Lung microvascular endothelial cell (primary cell): ENCODE results near the gene NIM1K. TPM values are rescaled to one million over a fixed set of nuclear protein-coding genes. Genes with fewer than 3 reads are reported as not detected.
"Not testable (repeated sequence)": the region's sequence is repeated elsewhere in the genome, so short reads cannot be mapped to it uniquely, and the experiment has no call there.

Experiments
- DNase-seq, 2 donors: peaks; one replicate each; pipeline versions ENCODE4 v3.0.0 to v3.0.0-alpha.2; 2010; ENCODE audit warnings: low read depth in 2 of 2
- total RNA-seq: library from RNA; depleted of rRNA; stranded (reverse); fragments of >200 nt; gene quantifications from 2 replicates; pipeline ENCODE4 v1.2.1, GENCODE V29; 2014

The NIM1K gene
- total RNA-seq, 1 donor from 2014 or later, result not detected

DNA sequence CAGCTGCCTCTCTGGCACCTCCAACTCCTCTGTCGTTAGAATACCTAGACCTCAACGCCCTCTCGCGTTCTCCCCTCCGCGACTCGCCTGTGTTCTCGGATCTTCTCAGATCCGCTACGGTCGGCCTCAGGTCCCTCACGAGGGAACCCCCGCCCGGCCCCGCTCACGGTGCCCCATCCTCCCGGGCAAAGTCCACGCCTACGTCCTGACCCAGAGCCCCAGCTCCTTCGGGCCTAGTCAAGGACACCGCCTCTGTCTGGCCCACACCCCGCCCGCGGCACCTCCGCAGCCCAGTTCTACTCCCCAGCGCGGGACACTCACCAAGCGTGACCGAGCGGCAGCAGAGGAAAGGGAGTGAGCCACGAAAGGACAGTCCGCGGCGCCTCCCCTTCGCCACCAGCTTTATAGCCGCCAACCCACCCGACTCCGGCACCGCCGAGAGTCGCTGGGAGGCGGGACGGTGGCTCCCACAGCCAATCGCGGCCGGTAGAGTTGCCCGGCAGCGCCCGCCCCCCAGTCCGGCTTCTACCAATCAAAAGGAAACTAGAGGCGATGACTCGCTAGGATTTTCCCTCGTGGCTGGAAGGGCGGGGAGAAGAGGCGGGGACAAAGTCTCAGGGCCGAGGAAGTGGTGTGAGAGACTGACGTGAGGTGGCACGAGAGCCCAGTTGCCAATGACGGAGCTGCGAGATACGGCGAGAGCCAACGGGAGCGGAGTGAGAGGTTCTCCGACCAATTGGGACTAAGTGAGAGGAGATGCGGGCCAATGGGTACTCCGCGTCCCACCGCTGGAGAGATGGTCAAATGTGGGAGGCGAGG, 121.2 kb downstream of the NIM1K start, which contains the start of gene HMGCS1:
HMGCS1 (minus strand) TSS at position 378 of the 819 bp plus-strand sequence. CDS start 14,447 bp downstream, outside the sequence.
- DNase-seq, result peak; percentile 100

DNA sequence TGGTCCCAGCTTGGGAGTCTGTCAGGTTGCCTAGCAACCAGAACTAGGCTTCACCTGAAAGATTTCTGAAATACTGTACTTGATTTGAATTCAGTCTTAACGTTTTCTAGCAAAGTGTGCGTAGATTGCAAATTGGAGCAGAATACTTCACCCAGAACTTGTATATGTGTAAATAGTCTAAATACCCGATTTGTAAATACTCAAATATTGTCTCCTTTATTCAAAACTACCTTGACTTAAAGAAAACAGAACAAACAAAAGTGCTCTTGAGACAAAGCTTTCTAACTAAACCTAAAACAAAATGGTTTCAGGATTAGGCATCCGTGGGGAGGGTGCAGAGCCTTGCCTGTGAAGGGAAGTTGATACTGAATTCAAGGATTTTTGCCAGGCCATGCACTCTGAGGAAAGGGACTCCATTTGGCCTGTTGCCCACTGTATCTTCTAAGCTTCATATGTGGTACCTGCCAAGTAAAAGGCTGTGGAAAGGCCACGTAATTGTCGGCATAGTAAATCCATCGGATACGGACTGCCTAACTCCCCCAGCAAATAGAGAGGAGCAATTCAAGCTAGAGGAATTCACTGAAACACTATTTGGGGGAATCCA, 121.9 kb downstream of the NIM1K start:
- no peak for DNase-seq

DNA sequence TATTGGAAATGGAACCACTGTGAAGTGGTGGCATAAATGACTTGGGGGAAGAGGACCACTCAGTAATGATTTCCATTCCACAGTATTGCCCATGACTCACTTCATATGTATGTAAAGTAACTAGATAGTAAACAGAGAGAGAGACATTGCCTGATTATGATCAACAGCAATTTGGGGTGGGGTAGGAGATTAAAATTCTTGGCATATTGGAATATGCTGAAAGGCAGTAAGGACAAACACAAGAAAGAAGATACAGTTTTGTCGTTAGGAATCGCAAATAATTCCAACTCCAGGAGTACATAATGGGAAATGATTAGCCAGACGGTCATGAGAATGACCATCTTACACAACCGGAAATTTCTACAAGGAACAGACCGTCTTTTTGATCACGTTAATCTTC, 122.7 kb downstream of the NIM1K start:
- no peak for DNase-seq

DNA sequence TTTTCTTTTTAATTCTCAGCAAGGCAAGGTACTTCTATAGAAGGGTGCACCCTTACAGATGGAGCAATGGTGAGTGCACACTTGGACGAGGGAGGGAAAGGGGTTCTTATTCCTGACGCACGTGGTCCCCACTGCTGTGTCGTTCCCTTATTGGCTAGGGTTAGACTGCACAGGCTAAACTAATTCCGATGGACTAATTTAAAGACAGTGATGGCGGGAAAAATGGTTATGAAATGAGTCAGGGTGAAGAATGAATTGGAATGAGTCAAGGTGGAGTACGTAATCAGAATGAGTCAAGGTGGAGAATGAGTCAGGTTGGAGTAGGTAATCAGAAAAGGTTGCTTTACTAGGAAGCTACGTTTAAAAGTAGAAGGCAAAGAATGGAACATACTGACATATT, 123.2 kb downstream of the NIM1K start:
- DNase-seq, result no peak

DNA sequence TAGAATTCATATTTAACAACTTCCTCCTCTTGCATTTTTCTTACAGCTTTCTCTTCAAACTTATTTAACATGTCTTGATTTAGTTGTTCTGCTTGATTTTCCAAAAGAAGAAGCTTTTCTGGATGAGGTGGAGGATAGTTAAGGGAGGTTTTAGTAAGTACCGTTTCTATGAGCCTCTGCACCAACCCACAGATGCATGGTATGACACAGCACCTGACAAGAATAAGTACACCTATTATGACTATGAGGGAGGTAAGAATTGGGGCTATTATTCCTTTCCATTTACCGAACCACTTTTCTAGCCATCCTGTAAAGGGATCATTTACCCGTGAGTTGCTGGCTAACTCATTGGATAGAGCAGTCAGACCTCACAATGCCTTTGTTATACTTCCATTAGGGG, 123.7 kb downstream of the NIM1K start:
- DNase-seq, result no peak

DNA sequence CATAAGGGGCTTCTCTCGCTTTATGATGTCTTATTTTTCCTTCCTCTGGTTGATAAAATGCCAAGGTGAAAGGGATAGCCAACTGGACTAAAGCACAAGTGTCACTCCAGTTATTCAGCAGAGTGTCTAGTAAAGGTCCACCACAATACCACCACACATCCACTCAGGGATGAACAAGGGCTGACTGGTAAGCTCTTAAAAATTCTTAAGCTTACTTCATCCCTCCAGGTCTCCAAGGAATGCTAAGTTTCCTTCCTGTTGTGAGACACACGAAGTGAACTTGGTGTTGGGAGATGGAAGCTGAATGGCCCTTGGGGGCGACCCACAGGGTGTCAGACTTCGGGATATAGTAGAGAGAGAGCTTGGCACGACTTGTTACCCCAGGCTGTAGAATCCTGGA, 124.4 kb downstream of the NIM1K start:
- no peak for DNase-seq

DNA sequence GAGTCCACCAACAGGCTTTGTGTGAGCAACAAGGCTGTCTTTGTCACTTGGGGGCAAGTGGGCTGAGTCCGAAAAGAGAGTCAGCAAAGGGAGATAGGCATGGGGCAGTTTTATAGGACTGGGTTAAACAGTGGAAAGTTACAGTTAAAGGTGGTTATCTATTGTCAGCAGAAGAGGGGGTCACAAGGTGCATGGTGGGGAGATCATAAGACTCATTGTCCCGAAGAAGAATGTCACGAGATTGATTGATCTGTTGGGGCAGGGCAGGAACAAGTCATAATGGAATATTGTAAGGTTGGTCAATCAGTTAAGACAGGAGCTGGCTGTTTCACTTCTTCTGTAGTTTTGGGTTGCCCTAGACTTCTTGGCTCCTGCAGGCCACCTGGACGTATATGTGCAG, 128.8 kb downstream of the NIM1K start:
- DNase-seq, result no peak

DNA sequence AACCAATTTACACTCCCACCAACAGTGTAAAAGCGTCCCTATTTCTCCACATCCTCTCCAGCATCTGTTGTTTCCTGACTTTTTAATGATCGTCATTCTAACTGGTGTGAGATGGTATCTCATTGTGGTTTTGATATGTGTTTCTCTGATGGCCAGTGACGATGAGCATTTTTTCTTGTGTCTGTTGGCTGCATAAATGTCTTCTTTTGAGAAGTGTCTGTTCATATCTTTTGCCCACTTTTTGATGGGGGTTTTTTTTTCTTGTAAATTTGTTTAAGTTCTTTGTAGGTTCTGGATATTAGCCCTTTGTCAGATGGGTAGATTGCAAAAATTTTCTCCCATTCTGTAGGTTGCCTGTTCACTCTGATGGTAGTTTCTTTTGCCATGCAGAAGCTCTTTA, 131.5 kb downstream of the NIM1K start:
- not testable (repeated sequence) for DNase-seq

DNA sequence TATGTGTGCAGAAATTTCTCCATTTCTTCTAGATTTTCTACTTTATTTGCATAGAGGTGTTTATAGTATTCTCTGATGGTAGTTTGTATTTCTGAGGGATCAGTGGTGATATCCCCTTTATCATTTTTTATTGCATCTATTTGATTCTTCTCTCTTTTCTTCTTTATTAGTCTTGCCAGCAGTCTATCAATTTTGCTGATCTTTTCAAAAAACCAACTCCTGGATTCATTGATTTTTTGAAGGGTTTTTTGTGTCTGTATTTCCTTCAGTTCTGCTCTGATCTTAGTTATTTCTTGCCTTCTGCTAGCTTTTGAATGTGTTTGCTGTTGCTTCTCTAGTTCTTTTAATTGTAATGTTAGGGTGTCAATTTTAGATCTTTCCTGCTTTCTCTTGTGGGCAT, 133.6 kb downstream of the NIM1K start:
- DNase-seq, result not testable (repeated sequence)

Other genes with a start within 250 kb of the NIM1K start
- gene ANXA2R, start 151.9 kb upstream of the NIM1K start, total RNA-seq, result 6.5 and 7.2 TPM in 2 replicates
- gene ZNF131, start 71.3 kb upstream of the NIM1K start, total RNA-seq, result 14.2 and 23.6 TPM in 2 replicates
- 43.8 and 52.2 TPM in 2 replicates for gene HMGCS1, start 121.2 kb downstream of the NIM1K start, total RNA-seq
- 0.65 and 2.6 TPM in 2 replicates for gene CCL28, start 220.2 kb downstream of the NIM1K start, total RNA-seq